Measurements from ENCODE around the gene ISYNA1.

- TF ChIP-seq SP1 (IDR thresholded peaks at IDR 0.05): no peak
- TF ChIP-seq FOXK2 (IDR thresholded peaks at IDR 0.05): no peak
- no peak for TF ChIP-seq BHLHE40 (IDR thresholded peaks at IDR 0.05; ENCODE audit: borderline replicate concordance)
These were observed 545 bp upstream of the ISYNA1 start for GRCh38 chr19:18438331-18439024.
